GM19397 (cell line): ENCODE data around the gene RARRES2.
A peak's percentile ranks its signal among the peaks of the same experiment; 100 is the strongest.

Source experiments
- ATAC-seq: cut with Tn5 transposase; IDR thresholded peaks from one replicate; pipeline ENCODE4 v1.9.1; 2021; ENCODE audit warnings: mild to moderate bottlenecking, moderate library complexity; ENCODE audit not compliant: unreplicated experiment

RARRES2 gene

GRCh38 chr7:150339409-150339809 lies 2.0 kb downstream of the RARRES2 start:
- ATAC-seq = no peak

- ATAC-seq = no peak
Observed at GRCh38 chr7:150338166-150338829, 3.1 kb downstream of the RARRES2 start.

- no peak for ATAC-seq
Observed at GRCh38 chr7:150337659-150338081, 3.8 kb downstream of the RARRES2 start.

GRCh38 chr7:150337179-150337578 lies 4.2 kb downstream of the RARRES2 start:
- no peak for ATAC-seq

GRCh38 chr7:150336746-150337145 lies 4.7 kb downstream of the RARRES2 start:
- no peak for ATAC-seq

- no peak for ATAC-seq
Observed at GRCh38 chr7:150335774-150336112, 5.7 kb downstream of the RARRES2 start.

GRCh38 chr7:150335108-150335773 lies 6.2 kb downstream of the RARRES2 start:
- no peak for ATAC-seq

GRCh38 chr7:150334108-150334507 lies 7.3 kb downstream of the RARRES2 start:
- no peak for ATAC-seq

GRCh38 chr7:150333659-150334058 lies 7.8 kb downstream of the RARRES2 start:
- ATAC-seq = no peak

GRCh38 chr7:150332852-150333635 lies 8.4 kb downstream of the RARRES2 start:
- ATAC-seq = no peak

GRCh38 chr7:150330211-150330885 lies 11.1 kb downstream of the RARRES2 start:
- no peak for ATAC-seq

- ATAC-seq = no peak
Observed at GRCh38 chr7:150329331-150330120, 11.9 kb downstream of the RARRES2 start.

GRCh38 chr7:150327308-150327707 lies 14.1 kb downstream of the RARRES2 start:
- no peak for ATAC-seq

GRCh38 chr7:150326657-150327268 lies 14.7 kb downstream of the RARRES2 start:
- no peak for ATAC-seq

GRCh38 chr7:150325901-150326300 lies 15.5 kb downstream of the RARRES2 start:
- no peak for ATAC-seq

GRCh38 chr7:150325110-150325611 lies 16.3 kb downstream of the RARRES2 start:
- no peak for ATAC-seq

- ATAC-seq = no peak
Observed at GRCh38 chr7:150324373-150324961, 17.0 kb downstream of the RARRES2 start.

- ATAC-seq = peak; percentile 22
Observed at GRCh38 chr7:150323682-150324372, 17.6 kb downstream of the RARRES2 start.
